ENCODE results near the gene CYP46A1.

- TF ChIP-seq POLR2A (IDR thresholded peaks at IDR 0.05; ENCODE audit: low read depth, low read length) (no peak), POU2F2 (IDR thresholded peaks at IDR 0.05; ENCODE audit: low read depth, low read length) (no peak)
Measured at GRCh38 chr14:99668307-99669295, 15.5 kb upstream of the CYP46A1 start.
